Measurements from ENCODE around the gene KLHL6. TPM values are rescaled to one million over a fixed set of nuclear protein-coding genes. Genes with fewer than 3 reads are reported as not detected.

KLHL6 gene
- total and polyA plus RNA-seq, 2 of the 13 experiments (the other 11 are each of a cell fraction or from before 2014, with no cell fraction given): not detected

DNA sequence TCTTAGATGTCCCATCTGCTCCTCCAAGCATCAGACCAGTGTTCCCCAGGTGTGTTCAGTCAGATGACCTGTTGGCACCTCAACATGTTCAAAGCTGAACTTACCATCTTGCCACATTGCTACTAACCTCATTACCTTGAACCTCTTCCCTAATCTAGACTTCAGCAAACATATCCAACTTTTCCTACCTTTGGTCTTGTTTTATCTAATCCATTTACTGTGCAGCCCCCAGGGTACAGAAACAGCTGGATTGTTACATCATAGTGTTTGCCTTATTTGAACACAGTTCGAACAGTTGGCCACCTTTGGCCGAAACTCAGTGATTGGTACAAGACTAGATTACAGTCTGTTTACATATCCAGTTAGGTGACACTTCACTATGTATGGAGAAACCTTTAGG is 91.0 kb downstream of the KLHL6 start (continued):
- TF ChIP-seq, protein P1, sequence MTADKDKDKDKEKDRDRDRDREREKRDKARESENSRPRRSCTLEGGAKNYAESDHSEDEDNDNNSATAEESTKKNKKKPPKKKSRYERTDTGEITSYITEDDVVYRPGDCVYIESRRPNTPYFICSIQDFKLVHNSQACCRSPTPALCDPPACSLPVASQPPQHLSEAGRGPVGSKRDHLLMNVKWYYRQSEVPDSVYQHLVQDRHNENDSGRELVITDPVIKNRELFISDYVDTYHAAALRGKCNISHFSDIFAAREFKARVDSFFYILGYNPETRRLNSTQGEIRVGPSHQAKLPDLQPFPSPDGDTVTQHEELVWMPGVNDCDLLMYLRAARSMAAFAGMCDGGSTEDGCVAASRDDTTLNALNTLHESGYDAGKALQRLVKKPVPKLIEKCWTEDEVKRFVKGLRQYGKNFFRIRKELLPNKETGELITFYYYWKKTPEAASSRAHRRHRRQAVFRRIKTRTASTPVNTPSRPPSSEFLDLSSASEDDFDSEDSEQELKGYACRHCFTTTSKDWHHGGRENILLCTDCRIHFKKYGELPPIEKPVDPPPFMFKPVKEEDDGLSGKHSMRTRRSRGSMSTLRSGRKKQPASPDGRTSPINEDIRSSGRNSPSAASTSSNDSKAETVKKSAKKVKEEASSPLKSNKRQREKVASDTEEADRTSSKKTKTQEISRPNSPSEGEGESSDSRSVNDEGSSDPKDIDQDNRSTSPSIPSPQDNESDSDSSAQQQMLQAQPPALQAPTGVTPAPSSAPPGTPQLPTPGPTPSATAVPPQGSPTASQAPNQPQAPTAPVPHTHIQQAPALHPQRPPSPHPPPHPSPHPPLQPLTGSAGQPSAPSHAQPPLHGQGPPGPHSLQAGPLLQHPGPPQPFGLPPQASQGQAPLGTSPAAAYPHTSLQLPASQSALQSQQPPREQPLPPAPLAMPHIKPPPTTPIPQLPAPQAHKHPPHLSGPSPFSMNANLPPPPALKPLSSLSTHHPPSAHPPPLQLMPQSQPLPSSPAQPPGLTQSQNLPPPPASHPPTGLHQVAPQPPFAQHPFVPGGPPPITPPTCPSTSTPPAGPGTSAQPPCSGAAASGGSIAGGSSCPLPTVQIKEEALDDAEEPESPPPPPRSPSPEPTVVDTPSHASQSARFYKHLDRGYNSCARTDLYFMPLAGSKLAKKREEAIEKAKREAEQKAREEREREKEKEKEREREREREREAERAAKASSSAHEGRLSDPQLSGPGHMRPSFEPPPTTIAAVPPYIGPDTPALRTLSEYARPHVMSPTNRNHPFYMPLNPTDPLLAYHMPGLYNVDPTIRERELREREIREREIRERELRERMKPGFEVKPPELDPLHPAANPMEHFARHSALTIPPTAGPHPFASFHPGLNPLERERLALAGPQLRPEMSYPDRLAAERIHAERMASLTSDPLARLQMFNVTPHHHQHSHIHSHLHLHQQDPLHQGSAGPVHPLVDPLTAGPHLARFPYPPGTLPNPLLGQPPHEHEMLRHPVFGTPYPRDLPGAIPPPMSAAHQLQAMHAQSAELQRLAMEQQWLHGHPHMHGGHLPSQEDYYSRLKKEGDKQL (CRISPR knock-in tag; IDR thresholded peaks at IDR 0.05; ENCODE audit: low read depth): peak; percentile 57; the same call in 1 of the 2 replicates
- TF ChIP-seq YEATS4 (CRISPR knock-in tag; IDR thresholded peaks at IDR 0.05; ENCODE audit: borderline replicate concordance) (peak; percentile 73), ZNF496 (CRISPR knock-in tag; IDR thresholded peaks at IDR 0.05; ENCODE audit: insufficient replicate concordance) (no peak), SKI (IDR thresholded peaks at IDR 0.05; ENCODE audit: partially characterized antibody) (peak; percentile 63), ZNF552 (CRISPR knock-in tag; IDR thresholded peaks at IDR 0.05; ENCODE audit: borderline replicate concordance) (0 out of 2 replicates have a peak, but pooled peaks have one; percentile 30), IRX3 (CRISPR knock-in tag; IDR thresholded peaks at IDR 0.05; ENCODE audit: borderline replicate concordance, low read depth) (peak; percentile 58; the same call in 1 of the 2 replicates), BRCA1 (CRISPR knock-in tag; IDR thresholded peaks at IDR 0.05) (0 out of 2 replicates have a peak, but pooled peaks have one; percentile 41), STAG1 (CRISPR knock-in tag; IDR thresholded peaks at IDR 0.05) (no peak), EP300 (IDR thresholded peaks at IDR 0.05; ENCODE audit: low read depth in 2 of 2, low read length in 2 of 2) (peak; percentile 43 to 91; a peak in 3 of 4 replicates), EP300 (CRISPR knock-in tag; IDR thresholded peaks at IDR 0.05; ENCODE audit: borderline replicate concordance) (peak; percentile 45; the same call in 1 of the 2 replicates), KDM2A (CRISPR knock-in tag; IDR thresholded peaks at IDR 0.05; ENCODE audit: borderline replicate concordance, low read depth) (no peak), LCORL (IDR thresholded peaks at IDR 0.05) (peak; percentile 34; the same call in 1 of the 2 replicates), LCORL (CRISPR knock-in tag; IDR thresholded peaks at IDR 0.05) (peak; percentile 81), HNF4G (IDR thresholded peaks at IDR 0.05; ENCODE audit: borderline replicate concordance, low read depth, low read length) (peak; percentile 95), HNF4G (CRISPR knock-in tag; IDR thresholded peaks at IDR 0.05; ENCODE audit: borderline replicate concordance, low read depth) (peak; percentile 82), RBAK (CRISPR knock-in tag; IDR thresholded peaks at IDR 0.05) (no peak), TBX2 (CRISPR knock-in tag; IDR thresholded peaks at IDR 0.05; ENCODE audit: borderline replicate concordance) (peak; percentile 92), ZMYM2 (CRISPR knock-in tag; IDR thresholded peaks at IDR 0.05) (peak; percentile 87; the same call in 1 of the 2 replicates), ZNF34 (CRISPR knock-in tag; IDR thresholded peaks at IDR 0.05; ENCODE audit: borderline replicate concordance) (no peak), MZF1 (CRISPR knock-in tag; IDR thresholded peaks at IDR 0.05; ENCODE audit: borderline replicate concordance) (no peak), RCOR2 (CRISPR knock-in tag; IDR thresholded peaks at IDR 0.05) (peak; percentile 58)
- TF ChIP-seq, protein P2, sequence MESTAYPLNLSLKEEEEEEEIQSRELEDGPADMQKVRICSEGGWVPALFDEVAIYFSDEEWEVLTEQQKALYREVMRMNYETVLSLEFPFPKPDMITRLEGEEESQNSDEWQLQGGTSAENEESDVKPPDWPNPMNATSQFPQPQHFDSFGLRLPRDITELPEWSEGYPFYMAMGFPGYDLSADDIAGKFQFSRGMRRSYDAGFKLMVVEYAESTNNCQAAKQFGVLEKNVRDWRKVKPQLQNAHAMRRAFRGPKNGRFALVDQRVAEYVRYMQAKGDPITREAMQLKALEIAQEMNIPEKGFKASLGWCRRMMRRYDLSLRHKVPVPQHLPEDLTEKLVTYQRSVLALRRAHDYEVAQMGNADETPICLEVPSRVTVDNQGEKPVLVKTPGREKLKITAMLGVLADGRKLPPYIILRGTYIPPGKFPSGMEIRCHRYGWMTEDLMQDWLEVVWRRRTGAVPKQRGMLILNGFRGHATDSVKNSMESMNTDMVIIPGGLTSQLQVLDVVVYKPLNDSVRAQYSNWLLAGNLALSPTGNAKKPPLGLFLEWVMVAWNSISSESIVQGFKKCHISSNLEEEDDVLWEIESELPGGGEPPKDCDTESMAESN (CRISPR knock-in tag; conservative IDR thresholded peaks at IDR 0.05): 0 out of 2 replicates have a peak, but pooled peaks have one; percentile 40

Data from HepG2 (cell line).